Fibroblast of lung (primary cell): ENCODE data around the gene ZIC1. TPM values are rescaled to one million over a fixed set of nuclear protein-coding genes. Genes with fewer than 3 reads are reported as not detected.

Experiments
- DNase-seq, 2 donors: peaks; one replicate each; pipeline versions ENCODE4 v3.0.0 to v3.0.0-alpha.2; 2010; ENCODE audit warnings: low read depth in 2 of 2
- H2AFZ ChIP-seq: 2 replicates; pipeline ENCODE4 v1.5.1; 2012; ENCODE audit warnings: low read length, control low read depth, inconsistent platforms
- H3K27ac ChIP-seq: 2 replicates; pipeline ENCODE4 v1.5.1; 2011; ENCODE audit warnings: low read length, control low read depth; ENCODE audit not compliant: insufficient read depth
- H3K27me3 ChIP-seq: 2 replicates; pipeline ENCODE4 v1.5.1; 2011; ENCODE audit warnings: mild to moderate bottlenecking, low read length; ENCODE audit not compliant: control insufficient read depth, insufficient read depth
- H3K36me3 ChIP-seq: 2 replicates; pipeline ENCODE4 v1.5.1; 2011; ENCODE audit warnings: low read length; ENCODE audit not compliant: control insufficient read depth, insufficient read depth
- H3K4me1 ChIP-seq: 2 replicates; pipeline ENCODE4 v1.5.1; 2011; ENCODE audit warnings: low read length; ENCODE audit not compliant: control insufficient read depth, insufficient read depth; ENCODE audit errors: extremely low read depth
- H3K4me2 ChIP-seq: 2 replicates; pipeline ENCODE4 v1.5.1; 2011; ENCODE audit warnings: low read length, control low read depth; ENCODE audit not compliant: insufficient read depth; ENCODE audit errors: extremely low read depth
- H3K4me3 ChIP-seq, 4 experiments: fragments of 200-600 bp in 1 of 4; sonication (generic) in 1 of 4; replicated peaks in 1 of 4; 2 replicates each; pipeline ENCODE4 v1.5.1; 2011 to 2016; ENCODE audit warnings: low read length in 4 of 4, low read depth in 3 of 4, mild to moderate bottlenecking in 3 of 4, control low read depth in 2 of 4, inconsistent platforms in 1 of 4, mixed read lengths in 1 of 4; ENCODE audit not compliant: insufficient read depth in 1 of 4; ENCODE audit errors: control extremely low read depth in 1 of 4
- H3K79me2 ChIP-seq: 2 replicates; pipeline ENCODE4 v1.5.1; 2012; ENCODE audit warnings: mild to moderate bottlenecking, low read length, inconsistent platforms; ENCODE audit not compliant: control insufficient read depth, insufficient read depth
- H3K9ac ChIP-seq: 2 replicates; pipeline ENCODE4 v1.5.1; 2011; ENCODE audit warnings: mild to moderate bottlenecking, low read length, control low read depth; ENCODE audit not compliant: insufficient read depth
- H3K9me3 ChIP-seq: 2 replicates; pipeline ENCODE4 v1.5.1; 2012; ENCODE audit warnings: low read depth, low read length; ENCODE audit not compliant: control insufficient read depth, insufficient read depth
- H4K20me1 ChIP-seq: 2 replicates; pipeline ENCODE4 v1.5.1; 2011; ENCODE audit warnings: low read length; ENCODE audit not compliant: control insufficient read depth, insufficient read depth; ENCODE audit errors: extremely low read depth
- EZH2 ChIP-seq: IDR thresholded peaks from 2 replicates; pipeline ENCODE4 v1.5.1; 2012; ENCODE audit warnings: low read length, control low read depth, mild to moderate bottlenecking; ENCODE audit errors: missing control alignments
- polyA plus RNA-seq, 2 donors: library from polyadenylated mRNA; depleted of rRNA in 1 of 2; stranded (reverse) in 1 of 2; unstranded in 1 of 2; fragments of >200 nt; gene quantifications; 2 replicates each; pipeline ENCODE4 v1.2.1, GENCODE V29; 2011 to 2012; ENCODE audit warnings: missing spikeins in 1 of 2
- total RNA-seq: library from RNA; depleted of rRNA; stranded (reverse); fragments of >200 nt; gene quantifications from 2 replicates; pipeline ENCODE4 v1.2.1, GENCODE V29; 2014
- TF ChIP-seq, protein P1 (sequence below), 2 donors: IDR thresholded peaks in 1 of 2; conservative IDR thresholded peaks in 1 of 2; 1 replicate in 1 of 2; 2 replicates in 1 of 2; pipeline ENCODE4 v1.5.1; 2011 to 2012; ENCODE audit warnings: low read length in 2 of 2, control low read depth in 1 of 2, inconsistent platforms in 1 of 2, low read depth in 1 of 2, mild to moderate bottlenecking in 1 of 2

The ZIC1 gene
- total and polyA plus RNA-seq, 2 donors (not counting 1 experiment from before 2014, with no cell fraction given): 0.11 TPM; not detected in 1

GRCh38 chr3:147361454-147362420 lies 47.4 kb upstream of the ZIC1 start:
- Histone ChIP-seq H3K4me3 (no peak overlapping the region), H3K27me3 (peaks cover 53% of the 10 kb centered on the region), H2AFZ (no peak overlapping the region), H3K9ac (no peak overlapping the region), H4K20me1 (no peaks in the 10 kb centered on the region), H3K36me3 (no peaks in the 10 kb centered on the region), H3K9me3 (no peaks in the 10 kb centered on the region), H3K27ac (no peak overlapping the region), H3K4me2 (peak overlapping the region; percentile 19), H3K4me1 (no peaks in the 10 kb centered on the region), H3K79me2 (no peaks in the 10 kb centered on the region)
- TF ChIP-seq, protein P1, sequence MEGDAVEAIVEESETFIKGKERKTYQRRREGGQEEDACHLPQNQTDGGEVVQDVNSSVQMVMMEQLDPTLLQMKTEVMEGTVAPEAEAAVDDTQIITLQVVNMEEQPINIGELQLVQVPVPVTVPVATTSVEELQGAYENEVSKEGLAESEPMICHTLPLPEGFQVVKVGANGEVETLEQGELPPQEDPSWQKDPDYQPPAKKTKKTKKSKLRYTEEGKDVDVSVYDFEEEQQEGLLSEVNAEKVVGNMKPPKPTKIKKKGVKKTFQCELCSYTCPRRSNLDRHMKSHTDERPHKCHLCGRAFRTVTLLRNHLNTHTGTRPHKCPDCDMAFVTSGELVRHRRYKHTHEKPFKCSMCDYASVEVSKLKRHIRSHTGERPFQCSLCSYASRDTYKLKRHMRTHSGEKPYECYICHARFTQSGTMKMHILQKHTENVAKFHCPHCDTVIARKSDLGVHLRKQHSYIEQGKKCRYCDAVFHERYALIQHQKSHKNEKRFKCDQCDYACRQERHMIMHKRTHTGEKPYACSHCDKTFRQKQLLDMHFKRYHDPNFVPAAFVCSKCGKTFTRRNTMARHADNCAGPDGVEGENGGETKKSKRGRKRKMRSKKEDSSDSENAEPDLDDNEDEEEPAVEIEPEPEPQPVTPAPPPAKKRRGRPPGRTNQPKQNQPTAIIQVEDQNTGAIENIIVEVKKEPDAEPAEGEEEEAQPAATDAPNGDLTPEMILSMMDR (conservative IDR thresholded peaks at IDR 0.05 in 1 of 2, IDR thresholded peaks at IDR 0.05 in 1 of 2; ENCODE audit: low read depth in 1 of 2, low read length in 2 of 2): peak; percentile 45 to 57
- TF ChIP-seq EZH2: no peak
- DNase-seq: no peak

DNA sequence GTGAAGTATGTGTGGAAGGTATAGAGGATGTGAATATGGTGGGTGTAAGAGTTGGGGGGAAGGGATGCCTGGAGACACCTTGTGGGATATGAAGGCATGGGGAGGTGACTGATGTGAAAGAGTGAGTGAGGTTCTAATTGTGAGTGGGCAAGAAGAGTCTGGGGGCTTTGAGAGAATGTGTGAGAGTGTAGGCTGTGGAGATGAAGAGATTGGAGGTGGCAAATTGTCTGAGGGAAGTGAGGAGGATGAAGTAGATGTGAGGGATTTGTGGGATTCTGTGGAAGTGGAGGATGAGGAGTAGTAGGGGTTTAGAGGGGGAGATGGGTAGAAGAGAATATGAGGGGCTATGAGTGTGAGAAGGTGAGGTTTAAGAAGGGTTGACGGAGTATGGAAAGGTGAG lies 44.4 kb upstream of the ZIC1 start:
- Histone ChIP-seq H3K27me3 (peaks cover 52% of the 10 kb centered on the region), H2AFZ (no peak overlapping the region)
- TF ChIP-seq, protein P1 (conservative IDR thresholded peaks at IDR 0.05 in 1 of 2, IDR thresholded peaks at IDR 0.05 in 1 of 2; ENCODE audit: low read depth in 1 of 2, low read length in 2 of 2): no peak
- TF ChIP-seq EZH2: no peak

DNA sequence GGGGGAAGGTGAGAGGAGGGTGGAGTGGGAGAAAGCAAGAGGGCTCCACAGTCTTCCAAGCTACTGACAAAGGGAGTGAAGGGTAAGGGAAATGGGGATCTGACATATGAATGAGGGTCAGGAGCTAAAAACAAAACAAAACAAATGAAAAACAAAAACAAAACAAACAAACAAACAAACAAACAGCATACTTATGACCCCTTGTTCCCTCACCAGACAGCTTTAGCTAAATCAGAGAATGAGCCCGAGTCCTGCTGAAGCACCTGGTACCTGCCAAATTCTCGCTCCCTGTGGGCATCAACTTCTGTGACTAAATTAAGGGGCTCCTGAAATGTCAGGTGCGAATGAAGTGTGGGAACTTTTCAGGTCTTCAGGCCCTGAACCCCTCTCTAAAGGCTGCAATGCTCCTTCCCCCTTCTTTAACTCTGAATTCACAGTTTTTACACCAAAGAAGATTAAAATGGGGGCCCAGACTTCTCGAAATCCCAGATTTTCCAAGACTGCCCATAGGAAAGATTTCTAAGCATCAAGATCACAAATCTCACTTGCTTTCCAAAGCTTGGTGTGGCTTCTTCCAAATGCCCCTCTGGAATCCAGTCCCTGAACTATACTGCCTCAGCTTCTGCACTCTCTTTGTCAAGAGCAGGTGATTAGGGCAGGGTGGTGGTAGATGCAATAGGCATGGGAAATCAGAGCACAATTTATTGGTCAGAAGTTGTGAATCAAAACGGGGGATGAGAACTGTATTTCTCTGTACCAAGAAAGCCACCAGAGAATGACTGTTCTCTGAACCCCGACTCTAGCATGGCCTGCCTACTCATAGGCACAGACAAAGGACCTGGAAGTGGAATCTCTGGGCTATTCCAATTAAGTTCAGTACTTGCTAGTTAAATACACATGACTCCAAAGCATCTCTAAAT lies 43.7 kb upstream of the ZIC1 start:
- no peak overlapping the region for H3K9ac ChIP-seq
- no peaks in the 10 kb centered on the region for H4K20me1 ChIP-seq
- no peak for DNase-seq
- H3K4me2 ChIP-seq: no peak overlapping the region
- no peaks in the 10 kb centered on the region for H3K4me1 ChIP-seq
- H3K27ac ChIP-seq: no peak overlapping the region
- no peaks in the 10 kb centered on the region for H3K9me3 ChIP-seq
- no peaks in the 10 kb centered on the region for H3K79me2 ChIP-seq
- no peak overlapping the region for H3K4me3 ChIP-seq
- TF ChIP-seq, protein P1 (conservative IDR thresholded peaks at IDR 0.05 in 1 of 2, IDR thresholded peaks at IDR 0.05 in 1 of 2; ENCODE audit: low read depth in 1 of 2, low read length in 2 of 2): no peak
- no peak for TF ChIP-seq EZH2
- peaks cover 52% of the 10 kb centered on the region for H3K27me3 ChIP-seq
- no peaks in the 10 kb centered on the region for H3K36me3 ChIP-seq
- H2AFZ ChIP-seq: no peak overlapping the region

More for the DNA sequence above, 44.4 kb upstream of the ZIC1 start:
- Histone ChIP-seq H3K27ac (no peak overlapping the region), H3K9me3 (no peaks in the 10 kb centered on the region), H3K4me3 (no peak overlapping the region), H4K20me1 (no peaks in the 10 kb centered on the region), H3K4me1 (no peaks in the 10 kb centered on the region), H3K4me2 (no peak overlapping the region), H3K9ac (no peak overlapping the region), H3K79me2 (no peaks in the 10 kb centered on the region), H3K36me3 (no peaks in the 10 kb centered on the region)
- DNase-seq: no peak
